IMR-90 (cell line): ENCODE data around the gene FCRLB. TPM values are rescaled to one million over a fixed set of nuclear protein-coding genes. Genes with fewer than 3 reads are reported as not detected.
"Not testable (repeated sequence)": the region's sequence is repeated elsewhere in the genome, so short reads cannot be mapped to it uniquely, and the experiment has no call there.

Experiments used
- ATAC-seq: fragments of 200-7000 bp; cut with Tn5 transposase; 2 replicates; pipeline ENCODE4 v1.9.1; 2020; ENCODE audit warnings: low read depth, mild to moderate bottlenecking, moderate library complexity
- BruUV-seq: library from RNA; stranded (reverse); fragments of 400-500 nt; replicated peaks from 2 replicates; lab custom pipeline; 2021; lab: Mats Ljungman, UMichigan
- CTCF ChIA-PET: fragments of 300-600 bp; formaldehyde crosslinking; extraction: SDS; loops from one replicate; lab custom pipeline; 2021; ENCODE audit warnings: antibody characterized with exemption; lab: Yijun Ruan, JAX
- POLR2A ChIA-PET: fragments of 300-600 bp; sonication (Branson Sonifier 250); formaldehyde crosslinking; loops from one replicate; lab custom pipeline; 2022; ENCODE audit warnings: antibody characterized with exemption; ENCODE audit not compliant: unreplicated experiment; lab: Charles Lee
- DNase-seq: peaks from one replicate; pipeline ENCODE4 v3.0.0; 2013
- H2AFZ ChIP-seq: replicated peaks from 2 replicates; pipeline ENCODE3; 2013; ENCODE audit warnings: low read length, mild to moderate bottlenecking; ENCODE audit not compliant: poor library complexity
- H2AK5ac ChIP-seq: 2 replicates; pipeline ENCODE4 v1.6.1; 2013; ENCODE audit warnings: low read depth, low read length, inconsistent platforms
- H2AK9ac ChIP-seq: replicated peaks from 2 replicates; pipeline ENCODE3; 2013; ENCODE audit warnings: mild to moderate bottlenecking, low read depth, low read length, moderate library complexity; ENCODE audit not compliant: poor library complexity
- H2BK120ac ChIP-seq: 2 replicates; pipeline ENCODE4 v1.6.1; 2013; ENCODE audit warnings: low read depth, low read length, inconsistent platforms
- H2BK15ac ChIP-seq: 3 replicates; pipeline ENCODE4 v1.6.1; 2013; ENCODE audit warnings: low read depth, low read length, inconsistent platforms
- H2BK20ac ChIP-seq: 2 replicates; pipeline ENCODE4 v1.6.1; 2013; ENCODE audit warnings: low read depth, mild to moderate bottlenecking, inconsistent platforms, low read length, moderate library complexity
- H2BK5ac ChIP-seq: 2 replicates; pipeline ENCODE4 v1.6.1; 2013; ENCODE audit warnings: mild to moderate bottlenecking, low read depth, low read length, inconsistent platforms; ENCODE audit not compliant: poor library complexity, severe bottlenecking
- H3K14ac ChIP-seq: replicated peaks from 2 replicates; pipeline ENCODE4 v1.6.1; 2013; ENCODE audit warnings: low read depth, low read length, inconsistent platforms
- H3K18ac ChIP-seq: 2 replicates; pipeline ENCODE4 v1.6.1; 2013; ENCODE audit warnings: low read depth, low read length, control low read depth
- H3K23ac ChIP-seq: 2 replicates; pipeline ENCODE4 v1.6.1; 2013; ENCODE audit warnings: low read depth, low read length, inconsistent platforms
- H3K27ac ChIP-seq: 2 replicates; pipeline ENCODE4 v1.5.1; 2013; ENCODE audit warnings: mild to moderate bottlenecking, control low read depth, low read length; ENCODE audit not compliant: insufficient read depth
- H3K27me3 ChIP-seq: 2 replicates; pipeline ENCODE4 v1.6.1; 2013; ENCODE audit warnings: low read length; ENCODE audit not compliant: control insufficient read depth, insufficient read depth
- H3K36me3 ChIP-seq: 2 replicates; pipeline ENCODE4 v1.6.1; 2013; ENCODE audit warnings: low read length, mixed read lengths; ENCODE audit not compliant: control insufficient read depth, insufficient read depth
- H3K4ac ChIP-seq: 2 replicates; pipeline ENCODE4 v1.6.1; 2013; ENCODE audit warnings: low read depth, low read length, inconsistent platforms
- H3K4me1 ChIP-seq: 2 replicates; pipeline ENCODE4 v1.6.1; 2013; ENCODE audit warnings: low read length, mixed read lengths; ENCODE audit not compliant: control insufficient read depth, insufficient read depth
- H3K4me2 ChIP-seq: 2 replicates; pipeline ENCODE4 v1.6.1; 2013; ENCODE audit warnings: low read depth, mild to moderate bottlenecking, control low read depth, low read length, moderate library complexity
- H3K4me3 ChIP-seq: 2 replicates; pipeline ENCODE4 v1.5.1; 2013; ENCODE audit warnings: low read depth, mild to moderate bottlenecking, control low read depth, low read length, moderate library complexity; ENCODE audit not compliant: insufficient read depth
- H3K56ac ChIP-seq: 2 replicates; pipeline ENCODE4 v1.6.1; 2013; ENCODE audit warnings: low read length, inconsistent platforms; ENCODE audit not compliant: insufficient read depth; ENCODE audit errors: extremely low read depth
- H3K79me1 ChIP-seq, 2 experiments: 2 replicates each; pipeline ENCODE4 v1.6.1; 2013; ENCODE audit warnings: low read length in 2 of 2, inconsistent platforms in 1 of 2, low read depth in 1 of 2
- H3K9ac ChIP-seq: 2 replicates; pipeline ENCODE4 v1.6.1; 2013; ENCODE audit warnings: low read depth, low read length, control low read depth
- H3K9me1 ChIP-seq: 2 replicates; pipeline ENCODE4 v1.6.1; 2013; ENCODE audit warnings: low read length, inconsistent platforms; ENCODE audit not compliant: insufficient read depth
- H3K9me3 ChIP-seq: 2 replicates; pipeline ENCODE4 v1.6.1; 2013; ENCODE audit warnings: low read length; ENCODE audit not compliant: control insufficient read depth, insufficient read depth
- H4K20me1 ChIP-seq: 2 replicates; pipeline ENCODE4 v1.6.1; 2013; ENCODE audit warnings: low read length, inconsistent platforms; ENCODE audit not compliant: insufficient read depth
- H4K5ac ChIP-seq: 2 replicates; pipeline ENCODE4 v1.6.1; 2013; ENCODE audit warnings: mild to moderate bottlenecking, low read depth, low read length, control low read depth
- H4K8ac ChIP-seq, 2 experiments: 2 replicates each; pipeline ENCODE4 v1.6.1; 2013; ENCODE audit warnings: low read depth in 2 of 2, low read length in 2 of 2, control low read depth in 1 of 2, inconsistent platforms in 1 of 2
- H4K91ac ChIP-seq: 2 replicates; pipeline ENCODE4 v1.6.1; 2013; ENCODE audit warnings: low read depth, low read length, inconsistent platforms; ENCODE audit not compliant: insufficient read depth
- WGBS, 2 experiments: methylation state at CpG; one replicate each; pipeline versions ENCODE4 v1.1.5 to v1.1.7; 2013; ENCODE audit warnings: missing lambda C conversion rate in 2 of 2; ENCODE audit not compliant: insufficient read length in 1 of 2; ENCODE audit errors: extremely low coverage in 2 of 2; 5-methylcytosine and 5-hydroxymethylcytosine counted together
- dilution Hi-C: fragments of 300-500 bp; cut with HindIII; formaldehyde crosslinking; loops from one replicate; pipeline ENCODE4 v1.14.3; 2018; ENCODE audit warnings: low sequenced_read_pairs; ENCODE audit not compliant: unreplicated experiment
- in situ Hi-C: fragments of 300-500 bp; cut with MboI; formaldehyde crosslinking; loops from 3 replicates; pipeline ENCODE4 v1.14.3; 2019; ENCODE audit warnings: low sequenced_read_pairs, inconsistent platforms, mixed read lengths
- intact Hi-C: fragments of 100-400 bp; cut with micrococcal nuclease; formaldehyde crosslinking; loops from 2 replicates; pipeline ENCODE4 v1.10.0; 2022
- polyA plus RNA-seq, 3 experiments: library from polyadenylated mRNA; depleted of rRNA; stranded (reverse); fragments of >200 nt; gene quantifications; 2 replicates each; pipeline ENCODE4 v1.2.3, GENCODE V29; 2012; ENCODE audit warnings: low replicate concordance in 1 of 3
- total RNA-seq: library from RNA; depleted of rRNA; stranded (reverse); fragments of >200 nt; gene quantifications from 2 replicates; pipeline ENCODE4 v1.2.3, GENCODE V29; 2012

FCRLB gene
- total and polyA plus RNA-seq, 2 of the 4 experiments (the other 2 are of a cell fraction): 0.90 to 2.2 TPM

GRCh38 chr1:161725258-161725907, 4.0 kb downstream of the FCRLB start:
- Histone ChIP-seq H3K27ac (peak overlapping the region; percentile 91; the same call in 1 of the 2 replicates), H3K4me2 (peak overlapping the region; percentile 90), H4K91ac (peak overlapping the region; percentile 32; the same call in 1 of the 2 replicates), H4K5ac (peak overlapping the region; percentile 33), H3K4me3 (peak overlapping the region; percentile 98), H3K14ac (peak overlapping the region; percentile 81), H2AFZ (peak overlapping the region; percentile 95), H2BK120ac (peak overlapping the region; percentile 32), H3K4ac (peak overlapping the region; percentile 92), H3K9ac (peak overlapping the region; percentile 87; the same call in 1 of the 2 replicates), H4K8ac (peak overlapping the region; percentile 71 to 85; a peak in 3 of 4 replicates), H2AK5ac (peak overlapping the region; percentile 88), H2AK9ac (peak overlapping the region; percentile 80), H2BK15ac (peak overlapping the region; percentile 65; the same call in 1 of the 3 replicates), H2BK20ac (peak overlapping the region; percentile 21; the same call in 1 of the 2 replicates), H2BK5ac (peak overlapping the region; percentile 63), H3K79me1 (peaks cover 3 to 13% of the 10 kb centered on the region in 2 experiments; a peak in 1 of 4 replicates), H3K23ac (peak overlapping the region; percentile 94), H3K9me1 (peaks cover 22% of the 10 kb centered on the region)
- WGBS, 2 experiments: 19 to 100% methylated on average over 2 to 7 of the region's 22 CpGs
- ATAC-seq, dilution Hi-C loops, H3K4me1 ChIP-seq, H3K18ac ChIP-seq, H3K27me3 ChIP-seq, H3K9me3 ChIP-seq, H3K56ac ChIP-seq, POLR2A ChIA-PET, BruUV-seq, intact Hi-C loops, H3K36me3 ChIP-seq, DNase-seq, H4K20me1 ChIP-seq: not testable (repeated sequence)
- CTCF ChIA-PET: interaction anchor here (1.0 to 2.0 kb wide), 2 partner anchors 10 to 16 kb away, joined by 5 to 8 read pairs; no protein-coding TSS in a partner anchor
- in situ Hi-C loops: loop anchor here (25.0 kb wide), 1 partner anchor 88 kb away; the partner anchor contains the start of gene FCGR3B
